ENCODE measurements around the gene GALNT10. TPM values are rescaled to one million over a fixed set of nuclear protein-coding genes. Genes with fewer than 3 reads are reported as not detected.

The GALNT10 gene
- total RNA-seq, 4 donors from 2014 or later, result 35.9 to 59.4 (median 46.8) TPM

GRCh38 chr5:154412925-154413324, 222.4 kb downstream of the GALNT10 start:
- TF ChIP-seq, protein P1, sequence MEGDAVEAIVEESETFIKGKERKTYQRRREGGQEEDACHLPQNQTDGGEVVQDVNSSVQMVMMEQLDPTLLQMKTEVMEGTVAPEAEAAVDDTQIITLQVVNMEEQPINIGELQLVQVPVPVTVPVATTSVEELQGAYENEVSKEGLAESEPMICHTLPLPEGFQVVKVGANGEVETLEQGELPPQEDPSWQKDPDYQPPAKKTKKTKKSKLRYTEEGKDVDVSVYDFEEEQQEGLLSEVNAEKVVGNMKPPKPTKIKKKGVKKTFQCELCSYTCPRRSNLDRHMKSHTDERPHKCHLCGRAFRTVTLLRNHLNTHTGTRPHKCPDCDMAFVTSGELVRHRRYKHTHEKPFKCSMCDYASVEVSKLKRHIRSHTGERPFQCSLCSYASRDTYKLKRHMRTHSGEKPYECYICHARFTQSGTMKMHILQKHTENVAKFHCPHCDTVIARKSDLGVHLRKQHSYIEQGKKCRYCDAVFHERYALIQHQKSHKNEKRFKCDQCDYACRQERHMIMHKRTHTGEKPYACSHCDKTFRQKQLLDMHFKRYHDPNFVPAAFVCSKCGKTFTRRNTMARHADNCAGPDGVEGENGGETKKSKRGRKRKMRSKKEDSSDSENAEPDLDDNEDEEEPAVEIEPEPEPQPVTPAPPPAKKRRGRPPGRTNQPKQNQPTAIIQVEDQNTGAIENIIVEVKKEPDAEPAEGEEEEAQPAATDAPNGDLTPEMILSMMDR (IDR thresholded peaks at IDR 0.05), result no peak
- DNase-seq, result peak in 1 of 3 donors; percentile 41
- Histone ChIP-seq H3K4me1 (no peaks in the 10 kb centered on the region), H3K9me3 (no peaks in the 10 kb centered on the region), H3K27me3 (no peaks in the 10 kb centered on the region), H3K4me3 (no peak overlapping the region), H3K36me3 (peaks cover 0 to 51% (median 0%) of the 10 kb centered on the region in 3 donors), H3K27ac (no peak overlapping the region)

- Histone ChIP-seq H3K4me3 (no peak overlapping the region), H3K9me3 (no peaks in the 10 kb centered on the region), H3K27ac (no peak overlapping the region), H3K27me3 (no peaks in the 10 kb centered on the region), H3K4me1 (no peaks in the 10 kb centered on the region), H3K36me3 (peaks cover 0 to 53% (median 0%) of the 10 kb centered on the region in 3 donors)
- no peak for TF ChIP-seq POLR2A (IDR thresholded peaks at IDR 0.05)
- TF ChIP-seq, protein P1 (IDR thresholded peaks at IDR 0.05), result no peak
- no peak for DNase-seq
These were observed 224.6 kb downstream of the GALNT10 start for GRCh38 chr5:154415114-154415513.

GRCh38 chr5:154418344-154418820, 227.8 kb downstream of the GALNT10 start:
- no peaks in the 10 kb centered on the region for H3K9me3 ChIP-seq
- no peak overlapping the region for H3K27ac ChIP-seq

DNA sequence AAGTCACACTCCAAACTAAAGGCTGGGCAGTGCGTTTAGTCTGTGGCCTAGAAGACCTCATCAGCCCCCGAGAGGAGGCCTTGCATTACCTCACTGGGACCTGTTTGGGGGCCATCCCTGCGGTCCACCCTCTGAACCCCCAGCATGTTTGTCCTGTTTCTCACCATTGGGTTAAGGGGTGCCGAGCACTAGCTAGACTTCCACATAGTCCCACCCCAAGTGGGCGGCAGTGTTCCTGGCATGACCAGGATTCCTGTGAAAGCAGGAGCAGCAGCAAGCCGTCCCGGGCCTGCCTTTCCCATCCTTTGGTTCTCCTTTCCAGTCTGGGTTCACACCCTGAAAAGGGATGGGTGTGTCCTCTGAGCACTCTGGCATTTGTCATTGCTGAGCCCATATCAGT, 228.7 kb downstream of the GALNT10 start:
- Histone ChIP-seq H3K27me3 (no peaks in the 10 kb centered on the region), H3K4me3 (no peak overlapping the region), H3K36me3 (peaks cover 0 to 23% (median 0%) of the 10 kb centered on the region in 3 donors), H3K9me3 (no peaks in the 10 kb centered on the region), H3K4me1 (no peaks in the 10 kb centered on the region), H3K27ac (no peak overlapping the region)
- peak in 1 of 3 donors; percentile 26 for DNase-seq
- TF ChIP-seq, protein P1 (IDR thresholded peaks at IDR 0.05), result no peak
- no peak for TF ChIP-seq POLR2A (IDR thresholded peaks at IDR 0.05)

More at GRCh38 chr5:154418344-154418820, 227.8 kb downstream of the GALNT10 start:
- TF ChIP-seq POLR2A (IDR thresholded peaks at IDR 0.05), result no peak
- TF ChIP-seq, protein P1 (IDR thresholded peaks at IDR 0.05), result no peak
- H3K27me3 ChIP-seq, result no peaks in the 10 kb centered on the region
- peaks cover 0 to 25% (median 0%) of the 10 kb centered on the region in 3 donors for H3K36me3 ChIP-seq
- DNase-seq, result peak in 1 of 3 donors; percentile 14
- H3K4me1 ChIP-seq, result no peaks in the 10 kb centered on the region
- no peak overlapping the region for H3K4me3 ChIP-seq

DNA sequence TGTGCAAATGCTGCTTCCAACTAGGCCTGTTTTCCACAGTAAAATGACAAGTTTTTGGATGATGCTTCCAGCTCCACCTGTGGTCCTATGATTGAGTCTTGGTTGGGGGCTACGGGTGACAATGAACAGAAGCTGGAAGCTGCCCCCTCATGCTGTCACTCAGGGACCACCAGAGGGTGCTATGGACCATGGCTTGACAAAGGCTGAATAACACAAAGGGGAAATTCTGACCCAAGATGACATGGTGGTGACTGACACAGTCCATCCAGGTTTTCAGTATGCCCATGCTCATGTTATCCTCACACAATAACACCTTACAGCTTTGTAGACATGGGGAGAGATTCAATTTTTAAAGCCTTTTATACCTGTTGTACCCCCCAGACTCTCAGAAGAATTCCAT, 231.3 kb downstream of the GALNT10 start:
- H3K9me3 ChIP-seq, result no peaks in the 10 kb centered on the region
- H3K27me3 ChIP-seq, result no peaks in the 10 kb centered on the region
- TF ChIP-seq POLR2A (IDR thresholded peaks at IDR 0.05), result no peak
- TF ChIP-seq, protein P1 (IDR thresholded peaks at IDR 0.05), result peak in 2 of 6 experiments; percentile 8 to 11
- H3K27ac ChIP-seq, result no peak overlapping the region
- no peaks in the 10 kb centered on the region for H3K4me1 ChIP-seq
- H3K36me3 ChIP-seq, result peaks cover 0 to 13% (median 0%) of the 10 kb centered on the region in 3 donors
- H3K4me3 ChIP-seq, result no peak overlapping the region
- peak in 1 of 3 donors; percentile 43 for DNase-seq
